GM18873 (cell line): ENCODE results near the gene TPSAB1.
"Not testable (repeated sequence)": the region's sequence is repeated elsewhere in the genome, so short reads cannot be mapped to it uniquely, and the experiment has no call there.

Experiments used
- ATAC-seq: cut with Tn5 transposase; IDR thresholded peaks from one replicate; pipeline ENCODE4 v1.9.1; 2021; ENCODE audit warnings: mild to moderate bottlenecking, moderate library complexity, moderate number of reproducible peaks; ENCODE audit not compliant: unreplicated experiment, low FRiP score

TPSAB1 gene

DNA sequence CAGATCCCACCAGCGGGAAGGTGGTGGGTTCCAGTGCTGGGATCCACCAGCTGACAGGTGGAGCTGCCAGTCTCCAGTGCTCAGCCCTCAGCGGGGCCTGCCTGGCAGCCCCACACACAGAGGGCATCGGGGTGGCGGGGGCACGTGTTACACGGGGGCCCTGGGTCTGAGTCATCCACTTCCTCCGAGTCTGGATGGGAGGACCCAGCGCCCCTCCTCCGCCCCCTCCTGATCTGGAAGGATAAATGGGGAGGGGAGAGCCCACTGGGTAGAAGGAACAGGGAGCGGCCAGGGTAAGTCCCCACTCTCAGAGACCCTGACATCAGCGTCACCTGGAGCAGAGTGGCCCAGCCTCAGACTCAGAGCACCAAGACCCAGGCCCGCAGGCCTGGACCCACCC lies at the start of gene TPSAB1:
TPSAB1 (plus strand) TSS at position 270 of the 400 bp plus-strand sequence. CDS start 234 bp downstream, outside the sequence.
- ATAC-seq = not testable (repeated sequence)

DNA sequence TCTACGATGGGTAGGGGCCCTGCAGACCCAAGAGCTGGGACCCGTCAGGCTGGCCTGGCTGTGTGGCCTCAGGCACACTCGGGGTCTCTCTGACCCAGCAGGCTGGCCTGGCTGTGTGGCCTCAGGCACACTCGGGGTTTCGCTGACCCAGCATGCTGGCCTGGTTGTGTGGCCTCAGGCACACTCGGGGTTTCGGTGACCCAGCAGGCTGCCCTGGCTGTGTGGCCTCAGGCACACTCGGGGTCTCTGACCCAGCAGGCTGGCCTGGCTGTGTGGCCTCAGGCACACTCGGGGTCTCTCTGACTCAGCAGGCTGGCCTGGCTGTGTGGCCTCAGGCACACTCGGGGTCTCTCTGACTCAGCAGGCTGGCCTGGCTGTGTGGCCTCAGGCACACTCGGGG lies 49.7 kb upstream of the TPSAB1 start:
- not testable (repeated sequence) for ATAC-seq

DNA sequence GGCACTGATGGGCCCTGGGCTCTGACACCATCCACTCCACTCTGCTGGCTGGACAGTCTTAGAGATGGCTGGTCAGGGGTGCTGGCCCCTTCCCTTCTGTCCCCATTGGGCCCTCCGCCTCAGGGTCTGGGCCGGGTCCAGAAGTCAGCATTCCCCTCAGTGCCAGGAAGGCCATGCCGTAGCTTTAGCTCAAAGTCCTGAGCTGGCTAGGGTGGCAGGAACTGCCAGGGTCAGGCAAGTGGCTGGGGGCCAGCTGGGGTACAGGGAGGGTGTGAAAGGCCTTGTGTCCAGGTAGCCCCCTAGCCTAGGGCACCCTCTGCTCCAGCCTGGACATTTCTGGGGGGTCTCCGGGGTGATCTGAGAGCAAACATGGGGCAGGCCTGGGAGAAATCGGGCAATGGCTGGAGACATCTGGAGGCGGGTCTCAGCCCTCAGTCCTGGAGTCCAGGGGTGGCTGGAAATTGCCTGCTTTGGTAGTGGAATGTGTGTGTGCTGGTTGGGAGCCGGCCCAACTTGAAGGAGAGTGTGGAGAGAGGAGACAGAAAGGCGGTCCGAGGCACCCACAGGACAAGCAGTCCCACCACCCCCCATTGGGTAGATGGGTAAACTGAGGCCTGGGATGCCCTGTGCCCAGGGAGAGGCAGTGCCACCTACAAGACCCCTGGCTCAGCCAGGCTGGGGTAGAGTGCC lies 48.0 kb upstream of the TPSAB1 start:
- ATAC-seq = no peak

DNA sequence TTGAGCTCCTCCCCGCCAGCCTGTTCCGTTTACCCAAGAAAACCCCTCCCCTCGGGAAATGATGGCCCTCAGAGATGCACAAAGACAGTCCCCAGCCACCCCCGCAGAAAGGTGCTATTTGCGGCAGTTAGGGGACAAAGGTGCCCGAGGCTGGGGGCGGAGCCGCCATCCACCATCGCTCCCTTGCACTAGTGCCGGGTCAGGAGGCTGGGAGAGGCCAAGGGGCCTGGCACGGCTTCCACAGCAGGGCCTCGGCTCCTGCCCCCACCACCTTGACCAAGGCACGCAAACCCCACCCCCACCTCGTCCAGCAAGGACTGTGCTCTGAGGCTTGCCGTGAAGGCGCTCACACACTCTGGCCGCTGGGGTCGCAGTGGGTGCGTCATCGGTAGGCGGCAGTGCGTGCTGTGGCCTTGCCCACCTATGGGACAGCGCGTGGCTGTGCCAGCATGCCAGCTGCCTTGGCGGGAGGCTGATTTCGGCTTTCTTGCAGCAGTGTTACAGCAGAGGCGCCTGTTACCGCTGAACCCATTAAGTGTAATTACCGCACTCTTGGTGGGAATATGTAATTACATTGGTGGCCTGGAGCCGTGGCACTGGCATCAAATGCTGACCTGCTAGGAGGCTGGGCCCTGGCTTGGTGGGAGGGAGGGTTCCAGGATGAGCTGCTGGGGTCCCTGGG lies 47.2 kb upstream of the TPSAB1 start:
- no peak for ATAC-seq

DNA sequence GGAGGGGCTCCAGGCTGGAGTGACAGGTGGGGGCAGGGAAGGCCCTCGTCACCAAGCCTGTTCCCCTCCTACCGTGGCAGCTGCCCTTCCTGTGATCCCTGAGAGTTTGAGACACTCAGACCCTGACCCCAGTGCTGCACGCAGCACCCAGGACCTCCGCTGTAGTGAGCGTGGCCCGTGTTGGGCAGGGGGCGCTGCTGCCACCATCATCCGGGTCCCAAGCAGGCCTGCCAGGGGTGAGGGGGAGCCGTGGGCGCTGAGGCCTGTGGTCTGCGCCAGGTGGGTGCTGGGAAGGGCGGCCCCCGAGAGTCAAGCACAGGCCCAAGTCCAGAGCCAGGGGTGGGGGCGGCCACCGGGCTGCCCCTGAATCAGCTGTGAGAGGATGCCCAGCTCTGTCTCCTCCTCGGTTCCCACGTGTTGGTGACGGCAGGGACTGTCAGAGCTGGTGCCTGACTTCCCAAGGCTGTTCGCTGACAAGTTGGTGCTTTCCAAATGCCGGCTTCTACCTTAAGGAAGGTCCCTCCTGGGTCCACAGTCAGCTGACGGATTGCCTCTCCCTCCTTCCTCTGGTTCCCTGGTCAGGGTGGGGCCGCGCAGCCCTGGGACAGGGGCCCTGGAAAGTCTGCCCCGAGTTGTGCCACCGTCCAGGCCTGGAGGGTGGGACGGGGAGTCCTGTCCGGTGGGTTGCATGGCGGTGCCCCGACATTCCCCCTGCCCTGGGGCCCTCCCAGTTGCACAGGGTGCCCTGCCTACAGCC lies 46.5 kb upstream of the TPSAB1 start:
- no peak for ATAC-seq

DNA sequence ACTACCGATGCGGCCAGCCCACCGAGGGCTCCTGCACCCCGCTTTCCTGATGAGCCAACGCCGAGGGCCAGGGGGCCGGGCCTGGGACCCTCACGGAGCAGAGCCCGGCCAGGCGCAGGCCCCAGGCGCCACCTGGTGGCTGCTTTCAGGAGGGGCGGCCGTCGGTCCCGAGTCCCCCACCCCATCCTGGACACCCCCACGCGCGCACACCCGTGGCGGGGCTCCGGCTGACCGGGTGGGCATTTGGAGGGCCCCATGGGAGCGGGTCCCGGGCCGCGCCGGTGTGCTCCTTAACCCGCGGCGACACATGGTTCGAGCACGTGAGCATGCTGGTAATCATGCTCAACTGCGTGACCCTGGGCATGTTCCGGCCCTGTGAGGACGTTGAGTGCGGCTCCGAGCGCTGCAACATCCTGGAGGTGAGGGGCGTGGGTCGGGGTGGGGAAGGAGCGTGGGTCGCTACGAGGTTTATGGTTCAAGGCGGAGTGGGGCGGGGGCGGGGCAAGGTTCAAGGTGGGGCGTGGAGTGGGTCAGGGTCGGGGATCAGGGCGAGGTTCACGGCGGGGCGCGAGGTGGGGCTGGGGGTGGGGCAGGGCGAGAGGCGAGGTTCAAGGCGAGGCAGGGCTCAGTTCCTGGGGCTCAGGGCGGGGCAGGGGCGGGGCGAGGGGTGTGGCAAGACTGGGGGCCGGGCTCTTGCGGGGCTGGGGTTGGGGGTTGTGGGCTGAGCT lies 45.7 kb upstream of the TPSAB1 start:
- no peak for ATAC-seq

DNA sequence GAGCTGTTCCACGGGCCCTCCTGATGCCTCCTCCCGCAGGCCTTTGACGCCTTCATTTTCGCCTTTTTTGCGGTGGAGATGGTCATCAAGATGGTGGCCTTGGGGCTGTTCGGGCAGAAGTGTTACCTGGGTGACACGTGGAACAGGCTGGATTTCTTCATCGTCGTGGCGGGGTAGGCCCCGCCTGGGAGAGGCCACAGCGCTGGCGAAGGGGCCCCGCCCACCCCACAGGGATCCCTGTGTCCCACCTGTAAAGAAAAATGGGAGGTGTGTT lies 45.2 kb upstream of the TPSAB1 start:
- no peak for ATAC-seq

DNA sequence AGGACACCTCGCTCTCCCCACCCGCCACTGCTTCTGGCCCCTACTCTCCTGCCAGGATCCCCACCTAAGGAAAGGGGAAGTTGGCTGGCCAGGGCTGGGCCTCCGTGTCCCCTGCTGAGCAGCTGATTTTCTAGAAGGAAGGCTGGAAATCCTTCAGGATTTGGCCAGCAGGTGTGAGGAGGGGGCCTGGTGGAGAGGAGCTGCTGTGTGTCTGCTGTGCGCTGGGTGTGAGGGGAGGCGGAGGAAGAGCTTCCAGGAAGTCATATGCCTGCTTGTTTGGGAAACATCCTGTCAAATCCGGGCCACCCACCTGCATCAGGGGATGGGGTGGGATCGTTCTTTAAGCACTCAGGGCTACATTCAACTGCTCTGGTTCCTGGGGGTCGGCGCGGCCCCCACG lies 44.0 kb upstream of the TPSAB1 start:
- ATAC-seq = no peak

DNA sequence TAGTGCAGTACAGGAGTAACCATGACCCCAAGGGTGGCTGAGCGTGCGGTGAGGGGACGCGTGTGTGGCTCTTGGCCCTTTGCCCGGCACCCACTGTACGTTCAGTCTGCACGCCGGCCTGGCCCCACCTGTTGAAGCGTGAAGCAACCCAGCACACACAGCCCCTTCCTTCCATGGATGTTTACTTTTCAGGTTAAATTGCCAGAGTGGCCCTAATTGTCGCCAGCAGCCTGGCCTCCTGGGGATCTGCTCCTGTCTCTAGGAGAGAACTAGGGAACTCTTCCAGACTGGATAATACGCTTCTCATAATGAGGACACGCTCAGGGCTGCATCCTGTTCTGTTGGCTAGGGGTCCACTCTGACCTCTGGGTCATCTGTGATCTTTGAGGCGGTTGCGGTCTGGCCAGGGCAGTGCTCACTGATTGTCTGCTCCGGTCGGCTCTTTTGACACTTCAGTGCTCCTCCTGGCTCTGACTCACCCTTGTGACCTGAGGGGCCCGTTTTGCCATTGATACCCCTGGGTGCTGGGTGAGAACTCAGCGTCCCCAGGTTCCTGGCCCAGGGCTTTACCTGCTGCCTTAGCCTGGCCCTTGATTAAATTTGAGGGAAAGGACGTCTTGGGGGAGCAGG lies 43.2 kb upstream of the TPSAB1 start:
- ATAC-seq = no peak

DNA sequence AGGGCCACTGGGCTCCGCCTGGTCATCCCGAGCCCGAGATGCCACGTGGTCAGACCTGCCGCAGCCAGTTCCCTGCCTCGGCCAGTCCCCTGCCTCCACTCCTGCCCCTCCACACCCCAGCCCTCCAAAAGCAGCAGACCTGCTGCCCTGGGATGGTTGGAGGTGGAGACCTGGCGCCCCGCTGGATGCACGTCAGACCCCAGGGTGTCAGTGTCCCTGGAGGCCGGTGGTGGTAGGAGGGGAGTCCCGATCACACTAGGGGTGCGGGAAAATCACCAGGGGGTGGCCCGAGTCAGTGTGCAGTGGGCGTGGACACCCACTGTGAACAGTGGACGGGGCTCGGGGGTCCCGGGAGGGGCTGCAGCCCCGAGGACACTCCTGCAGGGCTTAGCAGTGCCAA lies 42.3 kb upstream of the TPSAB1 start:
- ATAC-seq = no peak

DNA sequence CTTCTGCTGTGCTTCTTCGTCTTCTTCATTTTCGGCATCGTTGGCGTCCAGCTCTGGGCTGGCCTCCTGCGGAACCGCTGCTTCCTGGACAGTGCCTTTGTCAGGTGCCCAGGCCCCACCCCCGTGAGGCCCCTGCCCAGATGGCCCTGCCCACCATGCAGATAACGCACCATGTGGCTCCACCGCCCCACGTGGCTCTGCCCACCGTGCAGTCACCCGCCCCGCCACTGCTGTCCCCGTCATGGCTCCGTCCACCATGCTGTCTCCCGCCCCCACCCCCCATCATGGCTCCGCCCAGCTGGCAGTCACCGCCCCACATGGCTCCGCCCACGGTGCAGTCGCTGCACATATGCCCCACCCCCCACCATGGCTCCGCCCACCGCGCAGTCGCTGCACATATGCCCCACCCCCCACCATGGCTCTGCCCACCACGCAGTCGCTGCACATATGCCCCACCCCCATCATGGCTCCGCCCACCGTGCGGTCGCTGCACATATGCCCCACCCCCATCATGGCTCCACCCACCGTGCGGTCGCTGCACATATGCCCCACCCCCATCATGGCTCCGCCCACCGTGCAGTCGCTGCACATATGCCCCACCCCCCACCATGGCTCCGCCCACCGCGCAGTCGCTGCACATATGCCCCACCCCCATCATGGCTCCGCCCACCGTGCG lies 41.7 kb upstream of the TPSAB1 start:
- not testable (repeated sequence) for ATAC-seq

DNA sequence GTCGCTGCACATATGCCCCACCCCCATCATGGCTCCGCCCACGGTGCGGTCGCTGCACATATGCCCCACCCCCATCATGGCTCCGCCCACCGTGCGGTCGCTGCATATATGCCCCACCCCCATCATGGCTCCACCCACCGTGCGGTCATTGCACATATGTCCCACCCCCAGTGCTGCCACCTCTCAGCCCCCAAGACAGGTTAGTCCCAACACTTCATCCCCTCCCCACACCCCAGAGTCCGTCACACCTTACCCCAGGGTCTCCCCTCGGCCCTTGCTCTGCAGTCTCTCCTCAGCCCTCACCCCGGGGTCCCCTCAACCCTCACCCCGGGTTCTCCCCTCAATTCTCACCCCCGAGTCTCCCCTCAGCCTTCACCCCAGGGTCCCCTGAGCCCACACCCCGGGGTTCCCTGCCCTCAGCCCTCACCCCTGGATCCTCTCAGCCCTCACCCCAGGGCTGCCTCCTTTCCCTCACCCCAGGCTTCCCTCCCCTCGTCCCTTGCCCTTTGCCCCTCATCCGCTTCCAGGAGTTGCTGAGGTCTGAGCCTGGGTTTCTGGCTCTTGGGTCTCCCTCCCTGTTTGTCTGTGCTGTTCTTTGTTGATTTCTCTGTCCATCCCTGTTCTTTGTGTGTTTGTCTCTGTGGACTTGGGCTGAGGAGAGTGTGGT lies 41.0 kb upstream of the TPSAB1 start:
- no peak for ATAC-seq

DNA sequence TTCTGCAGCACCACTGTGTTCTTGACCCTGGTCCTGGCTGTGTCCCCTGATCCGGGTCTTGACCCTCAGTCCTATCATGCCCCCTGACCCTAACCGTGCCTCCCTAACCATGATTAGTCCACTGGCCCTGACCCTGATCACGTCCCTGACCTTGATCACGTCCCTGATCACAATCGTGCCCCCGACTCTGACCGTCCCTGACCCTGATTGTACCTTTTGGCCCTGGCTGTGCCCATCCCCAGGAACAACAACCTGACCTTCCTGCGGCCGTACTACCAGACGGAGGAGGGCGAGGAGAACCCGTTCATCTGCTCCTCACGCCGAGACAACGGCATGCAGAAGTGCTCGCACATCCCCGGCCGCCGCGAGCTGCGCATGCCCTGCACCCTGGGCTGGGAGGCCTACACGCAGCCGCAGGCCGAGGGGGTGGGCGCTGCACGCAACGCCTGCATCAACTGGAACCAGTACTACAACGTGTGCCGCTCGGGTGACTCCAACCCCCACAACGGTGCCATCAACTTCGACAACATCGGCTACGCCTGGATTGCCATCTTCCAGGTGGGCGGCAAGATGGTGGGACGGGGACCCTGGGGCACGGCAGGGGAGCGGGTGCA lies 40.4 kb upstream of the TPSAB1 start:
- no peak for ATAC-seq

DNA sequence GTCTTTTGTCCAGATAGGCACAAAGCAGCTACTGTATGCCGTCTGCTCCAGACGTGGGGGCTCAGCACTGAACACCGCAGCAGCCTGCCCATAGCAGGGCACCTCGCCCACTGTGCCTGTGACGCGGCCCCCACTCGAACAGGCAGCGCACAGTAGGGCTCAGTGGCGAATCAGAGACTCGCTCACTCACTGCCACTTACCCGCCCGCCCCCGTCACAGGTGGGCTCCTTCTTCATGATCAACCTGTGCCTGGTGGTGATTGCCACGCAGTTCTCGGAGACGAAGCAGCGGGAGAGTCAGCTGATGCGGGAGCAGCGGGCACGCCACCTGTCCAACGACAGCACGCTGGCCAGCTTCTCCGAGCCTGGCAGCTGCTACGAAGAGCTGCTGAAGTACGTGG lies 39.1 kb upstream of the TPSAB1 start:
- no peak for ATAC-seq

DNA sequence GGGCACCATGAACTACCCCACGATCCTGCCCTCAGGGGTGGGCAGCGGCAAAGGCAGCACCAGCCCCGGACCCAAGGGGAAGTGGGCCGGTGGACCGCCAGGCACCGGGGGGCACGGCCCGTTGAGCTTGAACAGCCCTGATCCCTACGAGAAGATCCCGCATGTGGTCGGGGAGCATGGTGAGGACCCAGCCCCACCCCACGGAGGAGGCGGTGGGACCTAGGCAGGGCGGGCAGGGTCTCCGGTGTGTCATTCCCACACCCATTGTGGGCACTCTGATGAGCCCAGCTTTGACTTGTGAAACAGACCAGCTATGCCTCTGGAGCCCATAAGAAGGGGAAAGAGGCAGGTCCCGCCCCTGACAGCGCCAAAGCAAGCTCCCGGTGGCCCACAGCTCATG lies 38.2 kb upstream of the TPSAB1 start:
- no peak for ATAC-seq

DNA sequence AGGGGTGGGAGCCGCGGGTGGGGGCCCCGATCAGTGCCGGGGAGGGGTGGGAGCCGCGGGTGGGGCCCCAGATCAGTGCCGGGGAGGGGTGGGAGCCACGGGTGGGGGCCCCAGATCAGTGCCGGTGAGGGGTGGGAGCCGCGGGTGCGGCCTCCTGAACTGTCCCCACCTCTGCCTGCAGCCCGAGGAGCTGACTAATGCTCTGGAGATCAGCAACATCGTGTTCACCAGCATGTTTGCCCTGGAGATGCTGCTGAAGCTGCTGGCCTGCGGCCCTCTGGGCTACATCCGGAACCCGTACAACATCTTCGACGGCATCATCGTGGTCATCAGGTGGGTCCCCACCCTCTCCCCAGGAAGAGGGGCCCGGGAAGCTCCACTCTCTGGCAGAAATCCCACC lies 35.6 kb upstream of the TPSAB1 start:
- no peak for ATAC-seq

DNA sequence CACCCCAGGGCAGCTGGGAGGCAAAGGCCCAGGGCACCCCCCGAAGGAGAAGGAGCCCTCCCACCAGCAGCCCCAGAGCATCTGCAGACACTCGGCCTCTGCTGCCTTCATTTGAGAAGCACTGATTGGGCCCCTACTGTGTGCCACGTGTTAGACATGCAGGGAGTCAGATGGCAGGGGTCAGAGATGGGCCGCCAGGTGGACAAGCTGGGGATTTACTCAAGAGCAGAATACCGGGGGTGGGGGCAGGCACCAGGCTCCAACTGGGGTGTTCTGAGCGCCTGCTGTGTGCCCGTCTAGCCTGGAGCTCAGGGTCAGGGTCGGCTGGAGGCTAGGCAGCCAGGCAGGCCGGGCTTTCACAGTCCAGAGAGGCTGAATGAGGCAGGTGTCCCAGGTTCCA lies 34.2 kb upstream of the TPSAB1 start:
- ATAC-seq = no peak

DNA sequence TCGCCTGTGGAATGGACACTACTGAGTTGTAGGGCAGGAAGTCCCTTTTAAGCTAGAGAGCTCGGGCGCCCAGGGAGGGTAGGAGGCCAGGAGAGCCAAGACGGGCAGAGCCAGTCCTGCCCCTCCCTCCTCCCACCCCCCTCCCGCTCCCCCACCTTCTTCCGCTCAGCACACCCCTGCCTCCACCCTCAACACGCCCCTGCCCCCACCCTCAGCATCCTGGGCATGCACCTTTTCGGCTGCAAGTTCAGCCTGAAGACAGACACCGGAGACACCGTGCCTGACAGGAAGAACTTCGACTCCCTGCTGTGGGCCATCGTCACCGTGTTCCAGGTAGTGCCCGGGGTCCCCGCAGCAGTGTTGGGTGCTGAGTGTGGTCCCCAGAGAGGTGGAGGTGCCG lies 33.7 kb upstream of the TPSAB1 start:
- ATAC-seq = no peak

DNA sequence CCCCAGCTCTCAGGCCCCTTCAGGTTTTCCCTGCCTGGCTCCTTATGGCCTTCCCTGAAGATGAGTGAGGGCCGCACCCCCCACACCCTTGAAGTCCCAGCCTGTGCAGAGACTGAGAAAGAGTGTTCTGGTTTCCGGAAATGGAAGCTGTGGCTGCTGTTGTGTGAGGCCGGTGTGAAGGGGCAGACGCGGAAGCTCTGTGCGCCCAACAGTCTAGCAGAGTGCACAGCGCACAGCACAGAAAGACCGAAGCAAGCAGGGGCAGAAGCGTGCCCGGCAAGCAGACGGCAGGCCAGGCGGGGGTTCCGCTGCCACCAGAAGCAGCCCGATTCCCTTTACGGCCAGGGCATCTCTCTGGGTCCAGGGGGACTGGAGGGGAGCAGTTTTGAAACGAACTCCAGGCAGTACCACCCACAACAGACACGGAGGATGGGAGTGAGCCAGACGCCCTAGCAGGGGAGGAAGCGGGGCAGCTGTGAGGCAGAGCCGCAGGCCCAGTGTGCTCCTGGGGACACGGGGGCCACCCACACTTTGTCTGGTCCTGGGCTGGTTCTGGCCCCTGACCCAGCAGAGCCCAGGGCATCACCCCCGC lies 32.2 kb upstream of the TPSAB1 start:
- ATAC-seq = no peak
